Breast epithelium (tissue), 3 donors: ENCODE results near the gene FXYD7.

ENCODE experiments used
- POLR2A ChIP-seq: fragments of 450-650 bp; IDR thresholded peaks from one replicate; pipeline ENCODE4 v1.6.1; 2016; ENCODE audit warnings: antibody characterized with exemption, mild to moderate bottlenecking, moderate library complexity
- POLR2AphosphoS5 ChIP-seq, 3 donors: sonication (generic); formaldehyde crosslinking; IDR thresholded peaks; one replicate each; pipeline ENCODE4 v1.6.1; 2017; ENCODE audit warnings: antibody characterized with exemption in 3 of 3
- TF ChIP-seq, protein P1 (sequence below), 3 donors: fragments of 450-650 bp; IDR thresholded peaks; one replicate each; pipeline ENCODE4 v1.5.1; 2016 to 2017; ENCODE audit warnings: antibody characterized with exemption in 3 of 3, mild to moderate bottlenecking in 3 of 3, moderate library complexity in 3 of 3

DNA sequence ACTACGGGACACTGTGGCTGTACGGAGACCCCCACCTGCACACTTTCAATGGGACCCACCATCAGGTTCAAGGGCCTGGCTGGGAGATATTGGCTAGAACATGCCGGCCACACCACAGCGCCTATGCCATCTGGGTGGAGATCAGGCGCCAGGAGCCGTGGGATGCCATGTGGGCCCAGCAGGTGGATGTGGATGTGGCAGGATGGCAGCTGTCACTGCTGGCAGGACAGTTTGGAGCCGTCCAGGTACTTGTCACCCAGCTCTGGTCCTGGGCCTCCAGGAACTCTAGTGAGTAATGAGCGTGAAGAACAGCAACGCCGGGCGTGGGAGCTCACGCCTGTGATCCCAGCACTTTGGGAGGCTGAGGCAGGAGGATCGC lies 43.2 kb upstream of the FXYD7 start:
- TF ChIP-seq POLR2A (no peak), POLR2AphosphoS5 (IDR thresholded peaks at IDR 0.05) (no peak)
- TF ChIP-seq, protein P1, sequence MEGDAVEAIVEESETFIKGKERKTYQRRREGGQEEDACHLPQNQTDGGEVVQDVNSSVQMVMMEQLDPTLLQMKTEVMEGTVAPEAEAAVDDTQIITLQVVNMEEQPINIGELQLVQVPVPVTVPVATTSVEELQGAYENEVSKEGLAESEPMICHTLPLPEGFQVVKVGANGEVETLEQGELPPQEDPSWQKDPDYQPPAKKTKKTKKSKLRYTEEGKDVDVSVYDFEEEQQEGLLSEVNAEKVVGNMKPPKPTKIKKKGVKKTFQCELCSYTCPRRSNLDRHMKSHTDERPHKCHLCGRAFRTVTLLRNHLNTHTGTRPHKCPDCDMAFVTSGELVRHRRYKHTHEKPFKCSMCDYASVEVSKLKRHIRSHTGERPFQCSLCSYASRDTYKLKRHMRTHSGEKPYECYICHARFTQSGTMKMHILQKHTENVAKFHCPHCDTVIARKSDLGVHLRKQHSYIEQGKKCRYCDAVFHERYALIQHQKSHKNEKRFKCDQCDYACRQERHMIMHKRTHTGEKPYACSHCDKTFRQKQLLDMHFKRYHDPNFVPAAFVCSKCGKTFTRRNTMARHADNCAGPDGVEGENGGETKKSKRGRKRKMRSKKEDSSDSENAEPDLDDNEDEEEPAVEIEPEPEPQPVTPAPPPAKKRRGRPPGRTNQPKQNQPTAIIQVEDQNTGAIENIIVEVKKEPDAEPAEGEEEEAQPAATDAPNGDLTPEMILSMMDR (IDR thresholded peaks at IDR 0.05), result no peak
